RPMI8226 (cell line): ENCODE results near the gene SLC30A3.

ENCODE experiments used
- DNase-seq: peaks from one replicate; pipeline ENCODE4 v3.0.0-alpha.2; 2015

The SLC30A3 gene

GRCh38 chr2:27222407-27222806 lies 40.4 kb downstream of the SLC30A3 start:
- no peak for DNase-seq

GRCh38 chr2:27221166-27221565 lies 41.7 kb downstream of the SLC30A3 start:
- no peak for DNase-seq

GRCh38 chr2:27220091-27220490 lies 42.8 kb downstream of the SLC30A3 start:
- DNase-seq, result no peak

- no peak for DNase-seq
Observed at GRCh38 chr2:27219091-27219490, 43.8 kb downstream of the SLC30A3 start.

GRCh38 chr2:27218614-27219013 lies 44.2 kb downstream of the SLC30A3 start:
- no peak for DNase-seq

- peak; percentile 94 for DNase-seq
Observed at GRCh38 chr2:27217173-27218121, 45.4 kb downstream of the SLC30A3 start, which contains the start of gene CAD. TSS of gene CAD (plus strand) at chr2:27217369. CDS start at chr2:27217552, 183 bp downstream.

- no peak for DNase-seq
Observed at GRCh38 chr2:27216416-27217137, 46.3 kb downstream of the SLC30A3 start.

- no peak for DNase-seq
Observed at GRCh38 chr2:27214941-27215340, 47.9 kb downstream of the SLC30A3 start.

- DNase-seq, result peak; percentile 40
Observed at GRCh38 chr2:27212626-27213471, 50.0 kb downstream of the SLC30A3 start.

- peak; percentile 93 for DNase-seq
Observed at GRCh38 chr2:27211943-27212625, 50.8 kb downstream of the SLC30A3 start, which contains the start of the genes ATRAID and SLC5A6. TSS of gene ATRAID (plus strand) at chr2:27212041. CDS start at chr2:27212369, 328 bp downstream. TSS of gene SLC5A6 (minus strand) at chr2:27212268. CDS start at chr2:27207650, 4,618 bp downstream.

- DNase-seq, result peak; percentile 11
Observed at GRCh38 chr2:27211241-27211942, 51.5 kb downstream of the SLC30A3 start.

- no peak for DNase-seq
Observed at GRCh38 chr2:27209621-27210401, 53.0 kb downstream of the SLC30A3 start.

GRCh38 chr2:27208486-27209050 lies 54.3 kb downstream of the SLC30A3 start:
- no peak for DNase-seq

GRCh38 chr2:27206346-27206745 lies 56.5 kb downstream of the SLC30A3 start:
- no peak for DNase-seq

GRCh38 chr2:27205206-27205605 lies 57.6 kb downstream of the SLC30A3 start:
- no peak for DNase-seq

- DNase-seq, result no peak
Observed at GRCh38 chr2:27204566-27204965, 58.3 kb downstream of the SLC30A3 start.

- DNase-seq, result no peak
Observed at GRCh38 chr2:27203741-27204140, 59.1 kb downstream of the SLC30A3 start.
